ENCODE measurements around the gene TGM1.

The TGM1 gene

GRCh38 chr14:24272467-24272866 is 9.5 kb upstream of the TGM1 start:
- peak overlapping the region; percentile 100 for H3K27ac ChIP-seq
- no peak for DNase-seq (ENCODE audit: low read depth, low spot score)

- DNase-seq (ENCODE audit: low read depth, low spot score) = no peak
- H3K27ac ChIP-seq = peak overlapping the region; percentile 100
Observed at GRCh38 chr14:24271834-24272263, 8.9 kb upstream of the TGM1 start.

- peak within 1 kb of the TSS; percentile 100 for H3K27ac ChIP-seq
- peak; percentile 81 for DNase-seq (ENCODE audit: low read depth, low spot score)
Observed at GRCh38 chr14:24271134-24271833, 8.3 kb upstream of the TGM1 start, which contains the start of gene RABGGTA. Gene RABGGTA (minus strand): TSS chr14:24271597. CDS start chr14:24271115, 482 bp downstream.

GRCh38 chr14:24270537-24271133 is 7.7 kb upstream of the TGM1 start:
- no peak for DNase-seq (ENCODE audit: low read depth, low spot score)

GRCh38 chr14:24269910-24270536 is 7.0 kb upstream of the TGM1 start:
- DNase-seq (ENCODE audit: low read depth, low spot score) = no peak
- peak overlapping the region; percentile 100 for H3K27ac ChIP-seq

More at GRCh38 chr14:24270537-24271133, 7.7 kb upstream of the TGM1 start:
- peak overlapping the region; percentile 100 for H3K27ac ChIP-seq

DNA sequence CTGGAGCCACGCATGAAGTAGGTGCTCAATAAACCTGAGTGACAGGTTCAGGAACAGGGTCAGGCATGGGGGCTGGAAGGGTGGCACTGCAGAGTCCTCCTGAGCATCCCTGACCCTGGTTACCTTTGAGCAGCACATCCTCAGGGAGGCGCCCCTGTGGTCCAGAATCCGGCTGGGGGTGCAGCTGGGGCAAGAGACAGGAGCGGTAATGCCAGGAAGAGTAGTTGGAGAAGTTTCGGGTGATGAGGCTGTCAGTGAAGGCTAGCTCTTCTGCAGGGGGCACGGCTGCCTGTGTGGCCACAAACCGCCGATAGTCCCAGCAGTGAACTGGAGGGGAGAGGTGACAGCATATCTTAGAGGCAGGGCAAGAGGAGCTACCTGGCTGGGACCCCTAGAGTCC is 6.4 kb upstream of the TGM1 start:
- no peak for DNase-seq (ENCODE audit: low read depth, low spot score)

GRCh38 chr14:24268225-24268624 is 5.2 kb upstream of the TGM1 start:
- no peak for DNase-seq (ENCODE audit: low read depth, low spot score)
- no peak overlapping the region for H3K27ac ChIP-seq

More for the DNA sequence above, 6.4 kb upstream of the TGM1 start:
- no peak overlapping the region for H3K27ac ChIP-seq

DNA sequence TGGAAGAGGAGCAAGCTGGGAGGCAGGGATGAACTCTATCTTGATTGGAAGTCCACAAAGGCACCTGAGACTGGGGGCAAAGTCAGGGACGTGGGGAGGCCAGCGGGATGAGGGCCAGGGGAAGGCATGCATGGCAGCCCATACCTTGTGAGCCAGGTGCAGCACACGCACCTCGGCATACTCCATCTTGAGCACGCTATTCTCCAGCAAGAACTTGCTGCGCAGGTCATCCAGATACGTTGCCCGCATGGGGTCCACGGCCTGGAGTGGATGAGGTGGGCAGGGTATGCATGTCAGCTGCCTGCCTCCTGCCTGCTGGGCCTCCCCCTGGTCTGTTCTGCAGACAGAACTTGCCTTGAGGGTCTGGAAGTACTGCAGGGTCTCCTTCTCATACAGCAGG is 4.5 kb upstream of the TGM1 start:
- H3K27ac ChIP-seq = no peak overlapping the region
- DNase-seq (ENCODE audit: low read depth, low spot score) = no peak

GRCh38 chr14:24266344-24267244 is 3.6 kb upstream of the TGM1 start:
- peak overlapping the region; percentile 92 for H3K27ac ChIP-seq
- no peak for DNase-seq (ENCODE audit: low read depth, low spot score)

DNA sequence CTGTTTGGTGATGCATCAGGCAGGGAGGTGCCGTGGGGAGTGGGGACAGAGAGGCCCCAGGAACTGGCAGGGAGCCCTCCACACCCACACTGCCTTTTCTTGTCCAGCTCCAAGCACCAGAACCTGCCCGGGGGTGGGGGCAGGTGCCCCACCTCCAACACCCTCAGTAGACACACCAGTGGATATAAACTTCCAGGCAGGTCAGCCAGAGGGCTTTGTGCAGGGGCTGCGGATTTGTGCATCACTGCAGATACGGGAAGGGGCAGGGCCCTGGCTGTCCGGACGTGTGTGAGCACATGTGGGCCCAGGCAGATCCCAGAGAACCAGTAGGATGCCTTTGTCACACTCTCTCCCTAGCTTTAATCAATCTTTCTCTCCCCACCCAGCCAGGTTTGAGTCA is 1.3 kb upstream of the TGM1 start:
- peak overlapping the region; percentile 92 for H3K27ac ChIP-seq
- peak; percentile 70 for DNase-seq (ENCODE audit: low read depth, low spot score)

GRCh38 chr14:24263848-24264247 is 871 bp upstream of the TGM1 start:
- peak overlapping the region; percentile 92 for H3K27ac ChIP-seq

DNA sequence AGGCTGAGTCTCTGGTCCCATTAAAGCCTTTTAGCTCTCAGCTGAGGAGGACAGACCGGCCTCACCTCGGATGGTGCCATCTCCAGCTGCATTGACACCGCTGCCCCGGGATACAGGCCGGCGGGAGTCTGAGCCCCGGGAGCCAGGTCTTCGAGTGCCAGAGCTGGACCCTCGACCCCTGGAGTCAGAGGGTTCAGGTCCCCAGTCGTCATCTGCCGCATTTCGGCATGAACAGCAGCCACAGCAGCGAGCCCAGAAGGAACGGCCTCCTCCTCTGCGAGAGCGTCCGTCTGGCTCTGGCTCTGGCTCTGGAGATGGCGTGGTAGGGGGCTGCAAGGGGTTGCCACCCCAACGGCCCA is 1.0 kb downstream of the TGM1 start:
- peak overlapping the region; percentile 92 for H3K27ac ChIP-seq
- DNase-seq (ENCODE audit: low read depth, low spot score) = no peak

More at GRCh38 chr14:24263848-24264247, 871 bp upstream of the TGM1 start:
- no peak for DNase-seq (ENCODE audit: low read depth, low spot score)

- H3K27ac ChIP-seq = peak overlapping the region; percentile 92
- DNase-seq (ENCODE audit: low read depth, low spot score) = no peak
Observed at GRCh38 chr14:24261256-24261968, 1.6 kb downstream of the TGM1 start.

DNA sequence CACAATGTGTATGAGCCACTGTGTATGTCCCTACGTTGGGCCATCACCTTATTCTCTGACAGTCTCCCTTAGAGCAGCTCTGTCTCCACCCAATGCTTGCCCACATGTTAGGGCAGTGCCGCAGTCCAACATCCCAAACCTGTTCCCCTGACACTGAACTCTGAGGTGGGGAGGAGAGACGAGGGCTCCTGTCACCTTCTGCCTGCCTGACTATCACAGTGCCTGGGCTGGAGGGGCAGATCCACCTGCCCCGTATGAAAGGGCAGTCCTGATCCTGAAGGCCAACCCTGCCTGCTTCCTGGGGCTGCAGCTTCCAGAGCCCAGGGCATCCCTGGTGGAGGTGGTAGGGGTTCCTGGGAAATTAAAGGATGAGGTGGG is 2.2 kb downstream of the TGM1 start:
- DNase-seq (ENCODE audit: low read depth, low spot score) = no peak
- peak overlapping the region; percentile 92 for H3K27ac ChIP-seq

GRCh38 chr14:24260026-24260779 is 2.8 kb downstream of the TGM1 start:
- H3K27ac ChIP-seq = peak overlapping the region; percentile 92
- DNase-seq (ENCODE audit: low read depth, low spot score) = no peak

DNA sequence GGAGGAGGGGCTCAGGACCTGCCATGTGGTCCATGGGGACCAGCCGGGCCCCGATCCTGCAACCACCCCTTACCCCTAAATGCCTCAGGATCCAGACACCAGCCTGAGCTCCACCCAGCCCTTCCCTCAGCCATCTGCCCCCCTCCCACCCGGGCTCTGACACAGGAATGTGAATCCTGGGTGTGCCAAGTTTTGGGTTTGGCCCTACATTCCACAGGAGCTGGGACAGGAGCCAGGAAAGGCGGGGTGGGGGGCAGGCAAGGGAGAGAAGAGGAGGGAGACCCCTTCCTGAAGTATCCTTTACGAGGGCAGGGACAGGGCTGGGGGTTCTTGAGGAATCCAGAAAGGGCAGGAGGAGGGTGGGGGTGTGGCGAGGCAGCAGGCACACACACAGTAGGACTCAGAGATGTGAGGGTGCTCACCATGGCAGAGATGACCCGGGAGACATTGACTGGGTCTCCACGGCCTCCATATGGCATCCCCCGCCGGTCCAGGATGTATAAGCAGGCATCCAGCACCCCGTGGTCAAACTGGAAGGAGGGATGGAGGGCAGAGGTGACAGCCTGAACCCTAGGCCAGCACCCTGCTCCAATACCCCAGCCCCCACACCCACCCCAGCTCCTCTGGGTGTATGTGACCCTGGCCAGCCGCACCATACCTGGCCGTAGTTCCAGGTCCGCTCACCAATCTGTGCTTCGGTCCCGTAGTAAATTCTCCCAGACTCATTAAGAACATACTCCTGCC is 3.5 kb downstream of the TGM1 start:
- peak overlapping the region; percentile 92 for H3K27ac ChIP-seq
- DNase-seq (ENCODE audit: low read depth, low spot score) = no peak

DNA sequence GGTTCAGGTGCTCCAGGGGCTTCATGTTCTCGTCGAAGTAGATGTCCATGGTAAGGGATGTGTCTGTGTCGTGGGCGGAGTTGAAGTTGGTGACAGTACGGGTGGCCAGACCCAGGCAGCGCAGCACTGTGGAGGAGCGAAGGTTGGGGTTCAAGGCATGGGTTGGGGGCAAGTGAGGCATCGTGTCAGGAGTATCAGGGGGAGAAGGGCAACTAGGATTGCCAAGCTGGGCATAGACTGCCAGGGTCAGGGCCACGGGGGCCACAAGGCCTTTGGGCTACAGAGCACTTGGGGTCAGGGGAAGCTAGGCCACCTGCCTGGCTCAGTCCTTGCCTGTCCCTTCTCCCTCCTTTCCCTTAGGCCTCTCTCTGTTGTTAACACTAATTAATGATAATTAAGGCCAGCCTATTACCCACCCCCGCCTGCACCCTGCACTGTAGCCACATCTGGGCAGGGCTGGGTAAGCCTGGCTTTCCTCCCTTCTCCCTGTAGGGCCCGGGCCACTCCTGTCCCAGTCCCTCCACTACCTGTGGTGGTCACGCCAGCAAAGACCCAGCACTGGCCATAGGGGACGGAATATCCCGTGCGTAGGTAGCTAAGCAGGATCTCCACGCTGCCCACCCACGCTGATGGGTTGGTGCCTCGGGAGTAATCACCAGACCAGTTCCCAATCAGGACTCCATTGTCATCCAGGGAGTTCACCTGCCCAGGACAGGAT is 4.3 kb downstream of the TGM1 start:
- peak overlapping the region; percentile 92 for H3K27ac ChIP-seq
- DNase-seq (ENCODE audit: low read depth, low spot score) = no peak

GRCh38 chr14:24258119-24258518 is 4.9 kb downstream of the TGM1 start:
- peak overlapping the region; percentile 92 for H3K27ac ChIP-seq
- DNase-seq (ENCODE audit: low read depth, low spot score) = no peak

Measured in epithelial cell of prostate (primary cell).